Embryonic facial prominence (tissue), 1 donor: ENCODE data around the gene APBA2.

Source experiments
- DNase-seq: peaks from one replicate; pipeline ENCODE4 v3.0.0-alpha.2; 2016; ENCODE audit errors: extremely low spot score

The APBA2 gene

DNA sequence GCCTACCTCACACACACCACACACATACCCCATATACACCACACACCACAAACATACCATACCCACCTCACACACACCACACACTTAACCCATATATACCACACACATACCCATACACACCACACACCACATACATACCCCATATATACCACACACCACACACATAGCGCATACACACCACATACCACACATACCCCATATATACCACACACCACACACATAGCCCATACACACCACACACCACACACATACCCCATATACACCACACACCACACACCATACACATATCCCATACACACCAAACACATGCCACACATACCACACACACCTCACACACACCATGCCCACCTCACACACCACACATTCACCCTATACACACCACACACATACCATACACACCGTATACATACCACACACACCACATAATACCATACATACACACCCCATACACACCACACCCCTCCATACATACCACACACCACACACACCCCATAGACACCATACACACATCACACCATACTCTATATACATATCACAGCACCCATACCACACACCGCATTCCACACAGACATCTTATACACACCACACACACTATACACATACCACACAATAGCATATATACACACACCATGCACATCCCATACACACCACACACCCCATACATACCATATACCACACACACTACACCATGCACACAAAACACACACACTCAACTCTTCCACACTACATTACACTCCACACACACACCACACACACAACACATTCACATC lies 29.5 kb downstream of the APBA2 start:
- no peak for DNase-seq

DNA sequence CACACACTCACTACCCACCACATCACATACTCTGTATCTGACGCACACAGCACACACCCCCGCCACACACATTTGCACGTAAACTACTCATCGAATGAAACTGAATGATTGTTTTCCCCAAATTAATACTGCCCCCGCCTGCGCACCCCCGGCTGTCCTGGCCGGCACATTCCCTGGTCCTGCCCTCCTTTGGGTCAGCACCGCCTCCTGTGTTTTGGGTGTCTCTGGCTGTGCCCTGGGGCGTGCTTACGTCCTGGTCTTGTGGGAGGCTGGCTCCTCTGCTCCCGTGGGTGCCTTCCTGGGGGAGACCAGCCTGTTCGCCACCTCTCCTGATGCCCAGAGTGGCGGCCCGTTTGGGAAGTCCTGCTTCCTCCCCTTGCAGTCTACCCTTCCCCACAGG lies 30.2 kb downstream of the APBA2 start:
- DNase-seq: no peak

DNA sequence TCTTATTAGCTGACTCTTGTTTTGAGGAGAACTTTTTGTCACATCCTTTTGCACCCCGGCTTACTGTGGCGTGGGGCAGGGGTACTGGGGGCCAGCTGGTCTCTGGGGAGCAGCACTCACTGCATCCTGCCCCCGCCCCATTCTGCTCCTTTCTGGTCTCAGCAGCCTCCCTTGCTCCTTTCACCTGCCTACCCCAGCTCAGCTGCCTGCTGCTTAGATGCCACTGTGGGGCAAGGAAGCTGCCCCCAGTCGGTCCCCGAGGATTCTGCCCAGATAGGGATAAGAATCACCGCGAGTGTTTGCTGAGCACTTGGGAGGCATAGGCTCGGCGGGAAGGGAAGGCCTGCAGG lies 32.0 kb downstream of the APBA2 start:
- no peak for DNase-seq

DNA sequence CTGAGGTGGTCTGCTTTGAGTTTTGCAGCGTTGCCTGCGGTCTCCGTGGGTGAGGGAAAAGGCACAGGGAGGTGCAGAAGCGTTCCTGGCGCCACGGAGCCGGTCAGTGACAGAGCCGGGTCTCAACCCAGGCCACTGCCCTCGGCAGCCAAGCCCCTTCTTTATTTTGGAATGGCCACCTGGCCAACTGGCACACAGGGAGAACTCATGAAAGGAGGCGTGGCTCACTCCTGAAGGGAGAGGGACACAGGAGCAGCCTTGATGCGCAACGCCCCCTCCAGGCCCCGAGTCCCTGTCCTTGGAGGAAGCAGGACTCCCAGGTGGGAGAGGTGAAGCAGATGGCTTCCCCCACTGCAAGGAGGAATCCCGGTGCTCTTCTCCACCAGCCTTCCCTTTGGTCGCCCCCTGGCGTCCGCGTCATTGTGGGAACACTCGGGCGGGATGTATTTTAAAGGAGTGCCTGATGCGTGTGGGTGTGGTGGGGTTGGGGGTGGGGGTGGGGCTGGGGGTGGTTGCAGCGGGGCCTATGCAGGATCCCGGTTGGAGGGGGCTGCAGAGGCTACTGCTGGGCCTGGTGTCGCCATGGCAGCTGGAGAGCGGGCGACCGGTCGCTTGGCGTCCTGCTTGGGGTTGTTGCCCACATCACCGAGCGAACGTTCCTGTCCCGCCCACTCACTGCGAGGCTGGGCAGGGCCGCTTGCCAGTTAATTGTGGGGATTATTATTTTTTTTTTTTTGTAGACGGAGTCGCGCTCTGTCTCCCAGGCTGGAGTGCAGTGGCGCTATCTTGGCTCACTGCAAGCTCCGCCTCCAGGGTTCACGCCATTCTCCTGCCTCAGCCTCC lies 32.6 kb downstream of the APBA2 start:
- no peak for DNase-seq

DNA sequence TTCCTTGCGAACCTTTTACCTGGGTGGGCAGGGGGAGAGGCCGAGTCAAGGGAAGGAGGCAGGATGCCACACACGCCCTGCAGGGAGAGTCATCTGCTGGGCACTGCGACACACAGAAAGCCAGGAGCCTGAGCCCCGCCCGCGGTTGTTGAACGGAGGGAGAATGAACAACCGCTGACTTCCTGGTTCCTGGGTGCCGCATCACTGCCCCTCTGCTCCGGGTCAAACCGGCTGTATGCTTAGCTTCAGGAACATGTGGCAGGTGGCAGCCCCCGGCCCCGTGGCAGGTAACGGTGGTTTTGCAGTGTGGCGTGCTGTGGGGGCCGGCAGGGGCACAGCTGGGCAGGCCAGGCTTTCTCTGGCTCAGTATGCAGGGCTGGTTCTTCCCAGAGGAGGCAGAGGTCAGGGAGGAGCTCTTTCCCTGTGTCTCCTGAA lies 33.4 kb downstream of the APBA2 start:
- no peak for DNase-seq

DNA sequence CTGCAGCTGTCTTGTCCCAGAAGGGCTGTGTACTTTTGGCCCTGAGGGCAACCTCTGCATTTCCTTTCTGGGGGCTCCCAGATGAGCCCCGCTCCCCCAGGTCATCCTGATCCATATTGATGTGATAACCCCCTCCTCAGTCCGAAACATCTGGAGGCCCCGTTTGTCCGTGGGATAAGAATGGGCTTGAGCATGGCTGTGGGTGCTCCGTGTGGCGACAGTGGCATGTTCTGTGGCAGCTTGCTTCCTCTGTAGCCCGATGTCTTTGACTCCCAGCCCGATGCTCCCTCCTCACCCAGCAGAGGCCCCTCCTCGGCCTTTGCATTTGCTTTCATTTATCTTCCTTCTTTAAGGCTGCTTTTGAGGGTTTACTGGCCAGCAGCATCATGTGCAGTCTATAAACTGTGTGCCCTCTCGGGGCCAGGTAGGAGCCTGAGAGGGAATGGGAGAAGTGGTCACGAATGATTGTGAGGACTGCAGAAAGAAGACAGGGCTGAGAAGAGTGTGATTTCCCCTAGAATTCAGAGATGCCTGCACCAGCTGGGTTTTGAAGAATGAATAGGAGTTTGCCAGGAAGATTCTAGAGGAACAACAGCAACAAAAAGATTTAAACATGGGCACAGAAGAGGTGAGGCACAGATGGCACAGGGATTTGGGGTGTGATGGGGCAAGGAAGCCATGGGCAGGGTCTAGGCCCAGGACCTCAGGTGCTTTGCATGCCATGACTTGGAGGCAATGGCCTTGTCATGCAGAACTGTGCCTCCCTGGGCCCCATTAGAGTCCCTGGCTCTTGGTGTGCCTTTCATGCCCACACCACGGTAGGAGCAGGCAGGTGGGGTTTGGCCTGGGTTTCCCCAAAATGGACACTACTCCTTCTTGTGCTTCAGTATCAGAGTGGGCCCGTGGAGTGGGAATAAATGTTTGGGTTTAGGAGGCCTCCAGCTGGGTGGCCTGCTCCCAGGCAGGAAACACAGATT lies 34.2 kb downstream of the APBA2 start:
- no peak for DNase-seq

DNA sequence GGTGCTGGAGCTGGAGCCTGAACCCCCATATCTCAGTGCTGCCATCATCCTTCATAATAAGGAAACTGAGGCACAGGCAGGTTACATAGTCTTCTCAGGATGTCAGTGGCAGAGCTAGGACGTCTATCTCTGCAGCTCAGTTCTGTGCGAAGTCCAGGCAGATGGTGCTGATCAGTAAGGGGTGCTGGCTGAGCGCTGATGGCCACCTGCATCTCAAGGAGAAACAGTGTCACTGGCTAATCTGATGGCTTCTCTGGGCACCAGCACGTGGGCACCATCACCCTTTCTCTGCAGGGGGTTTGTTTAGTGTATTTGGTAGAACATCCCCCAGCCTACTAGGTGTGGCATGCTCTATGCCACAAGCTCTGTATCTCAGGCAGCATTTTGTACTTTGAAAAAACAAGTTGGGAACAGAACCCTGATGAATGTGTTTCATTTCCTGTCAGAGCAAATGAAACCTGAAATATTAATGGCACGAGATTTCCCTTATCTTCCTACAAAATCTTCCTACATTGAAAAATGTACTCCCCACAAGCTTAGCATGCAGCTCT lies 35.1 kb downstream of the APBA2 start:
- DNase-seq: no peak

DNA sequence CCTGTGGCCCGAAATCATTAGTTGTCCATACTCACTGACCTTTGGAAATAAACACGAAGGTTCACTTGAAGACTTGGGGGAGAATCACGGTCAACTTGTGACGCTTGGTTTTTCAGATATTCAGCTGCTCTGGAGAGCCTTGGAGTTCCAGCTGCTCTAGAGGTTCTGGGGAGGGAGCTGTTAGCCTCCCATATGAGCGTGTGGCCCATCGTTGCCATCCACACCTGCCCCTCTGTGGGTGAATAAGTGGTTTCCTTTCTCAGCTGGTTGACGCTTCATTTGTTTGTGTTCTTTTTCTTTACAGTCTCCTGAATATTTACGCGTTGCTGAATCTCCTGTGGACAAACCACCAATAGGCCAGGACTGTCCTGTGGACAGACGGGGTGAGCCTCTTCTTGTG lies 35.6 kb downstream of the APBA2 start:
- DNase-seq: no peak

DNA sequence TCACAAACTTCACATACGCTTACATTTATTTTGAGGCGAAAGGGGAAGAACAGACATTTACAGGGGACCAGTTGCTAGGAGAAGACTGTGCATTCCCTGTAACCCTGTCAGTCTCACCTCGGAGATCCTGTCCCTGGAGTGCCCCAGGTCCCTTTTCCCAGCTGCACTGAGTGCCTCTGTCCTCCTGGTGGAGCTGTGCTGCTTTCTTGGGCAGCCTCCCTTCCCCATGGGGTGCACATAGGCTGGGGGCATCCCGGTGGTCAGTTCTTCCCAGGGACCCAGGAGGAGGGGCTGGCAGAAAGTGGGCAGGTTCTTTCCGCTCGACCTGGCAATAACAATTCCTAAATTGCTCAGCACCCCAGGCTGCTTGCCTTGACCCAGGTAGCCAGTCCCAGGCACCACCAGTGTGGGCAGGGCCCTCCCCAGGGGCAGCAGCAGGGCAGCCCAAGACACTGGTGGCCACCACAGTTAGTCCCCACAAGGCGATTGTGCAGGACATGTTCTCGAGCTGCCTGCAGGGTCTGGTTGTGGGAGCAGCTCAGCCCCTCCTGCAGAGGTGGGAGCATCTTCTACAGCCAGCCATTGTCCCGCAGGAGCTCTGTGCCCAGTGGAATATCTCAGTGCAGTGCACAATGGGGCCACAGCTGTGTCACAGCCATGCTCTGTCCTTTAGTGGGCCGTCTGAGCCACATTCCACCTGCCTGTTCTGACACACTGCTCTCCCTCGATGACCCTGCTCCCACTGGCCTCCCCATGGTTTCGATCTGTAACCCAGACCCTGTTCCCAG lies 36.3 kb downstream of the APBA2 start:
- DNase-seq: no peak

DNA sequence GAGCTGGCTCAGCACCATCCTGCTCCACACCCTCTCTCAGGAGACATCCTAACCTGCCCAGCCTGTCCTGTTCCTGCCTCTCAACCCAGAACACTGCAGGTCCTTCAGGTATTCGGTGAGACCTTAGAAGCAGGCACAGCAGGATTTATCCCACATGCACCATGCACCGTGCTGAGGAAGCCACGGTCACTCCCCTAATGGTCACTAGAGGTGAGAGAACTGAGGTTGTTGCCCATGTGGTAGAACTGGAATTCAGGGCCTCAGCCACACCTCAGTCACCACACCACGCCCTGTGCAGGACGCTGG lies 36.9 kb downstream of the APBA2 start:
- no peak for DNase-seq

DNA sequence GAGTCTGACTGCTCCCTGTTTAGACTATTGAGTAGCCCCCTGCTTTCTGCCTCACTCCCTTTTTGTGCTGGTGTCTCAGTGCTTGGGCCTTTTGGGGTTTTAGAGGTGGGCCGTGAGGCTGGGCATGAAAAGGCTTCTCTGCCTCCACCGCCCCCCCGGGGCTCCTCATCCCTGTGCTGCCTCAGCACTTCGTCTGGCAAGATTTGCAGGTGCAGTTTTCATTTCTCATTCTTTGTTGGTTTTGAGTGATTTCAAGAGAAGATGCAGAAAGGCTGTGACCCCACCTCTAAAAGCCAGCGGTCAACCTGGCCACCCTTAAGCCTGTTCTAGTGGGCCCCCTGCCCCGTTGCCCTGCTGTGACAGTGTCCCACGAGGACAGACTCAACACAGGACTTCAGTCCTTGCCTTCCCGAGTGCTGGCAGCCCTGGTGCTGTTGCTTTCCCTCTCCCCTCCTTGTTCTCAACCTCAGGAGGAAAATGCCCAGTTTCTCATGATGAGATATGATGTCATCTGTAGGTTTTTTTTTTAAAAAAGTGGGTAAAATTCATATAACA lies 38.0 kb downstream of the APBA2 start:
- no peak for DNase-seq

DNA sequence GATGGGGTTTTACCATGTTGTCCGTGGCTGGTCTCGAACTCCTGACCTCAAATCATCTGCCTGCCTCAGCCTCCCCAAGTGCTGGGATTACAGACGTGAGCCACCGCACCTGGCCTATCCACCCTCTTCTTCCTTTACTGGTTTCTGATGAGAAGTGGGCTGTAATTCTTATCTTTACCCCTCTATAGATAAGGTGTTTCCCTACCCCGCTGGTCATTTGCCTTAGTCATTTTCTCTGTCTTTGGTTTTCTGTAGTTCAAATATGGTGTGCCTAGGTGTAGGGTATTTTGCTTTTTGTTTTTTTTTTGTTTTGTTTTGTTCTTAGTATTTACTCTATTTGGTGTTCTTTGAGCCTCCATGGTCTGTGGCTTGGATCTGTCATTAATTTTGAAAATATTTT lies 41.3 kb downstream of the APBA2 start:
- DNase-seq: no peak

DNA sequence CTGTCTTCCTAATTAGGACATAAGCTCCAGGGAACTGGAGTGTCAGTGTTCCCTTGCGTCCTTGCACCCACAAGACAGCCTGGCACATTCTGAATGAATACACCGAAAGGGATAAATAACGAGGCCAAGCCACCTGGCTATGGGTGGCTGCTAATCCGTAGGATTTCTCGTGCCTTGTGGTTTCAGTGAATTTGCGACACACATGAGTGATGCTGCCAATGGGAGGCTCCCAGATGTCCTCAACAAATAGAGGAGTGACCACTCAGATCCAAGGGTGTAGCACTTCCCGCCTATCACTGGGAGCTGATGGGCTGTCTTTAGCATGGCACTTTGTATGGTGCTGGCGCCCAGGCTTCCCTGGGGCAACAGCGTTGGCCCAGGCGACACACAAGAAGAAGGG lies 43.4 kb downstream of the APBA2 start:
- no peak for DNase-seq

DNA sequence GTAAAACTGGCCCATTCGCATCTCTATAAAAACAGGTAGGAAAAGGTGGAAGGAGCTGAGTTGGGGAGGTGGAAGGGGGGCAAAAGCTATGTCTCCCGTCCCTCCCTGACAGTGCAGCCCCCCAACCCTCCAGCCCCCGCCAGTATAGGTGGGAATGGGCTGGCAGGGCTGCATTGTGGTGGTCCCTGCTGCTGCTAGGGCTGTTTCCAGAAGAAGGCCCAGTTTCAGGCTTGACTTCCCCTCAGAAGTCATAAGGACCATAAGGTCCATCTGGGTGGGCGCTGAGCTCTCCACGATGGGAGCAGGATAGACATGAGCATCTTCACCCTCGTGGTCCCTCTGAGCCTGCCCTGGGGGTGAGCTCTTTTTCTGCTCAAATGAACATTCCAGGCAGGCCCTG lies 44.2 kb downstream of the APBA2 start:
- DNase-seq: no peak

DNA sequence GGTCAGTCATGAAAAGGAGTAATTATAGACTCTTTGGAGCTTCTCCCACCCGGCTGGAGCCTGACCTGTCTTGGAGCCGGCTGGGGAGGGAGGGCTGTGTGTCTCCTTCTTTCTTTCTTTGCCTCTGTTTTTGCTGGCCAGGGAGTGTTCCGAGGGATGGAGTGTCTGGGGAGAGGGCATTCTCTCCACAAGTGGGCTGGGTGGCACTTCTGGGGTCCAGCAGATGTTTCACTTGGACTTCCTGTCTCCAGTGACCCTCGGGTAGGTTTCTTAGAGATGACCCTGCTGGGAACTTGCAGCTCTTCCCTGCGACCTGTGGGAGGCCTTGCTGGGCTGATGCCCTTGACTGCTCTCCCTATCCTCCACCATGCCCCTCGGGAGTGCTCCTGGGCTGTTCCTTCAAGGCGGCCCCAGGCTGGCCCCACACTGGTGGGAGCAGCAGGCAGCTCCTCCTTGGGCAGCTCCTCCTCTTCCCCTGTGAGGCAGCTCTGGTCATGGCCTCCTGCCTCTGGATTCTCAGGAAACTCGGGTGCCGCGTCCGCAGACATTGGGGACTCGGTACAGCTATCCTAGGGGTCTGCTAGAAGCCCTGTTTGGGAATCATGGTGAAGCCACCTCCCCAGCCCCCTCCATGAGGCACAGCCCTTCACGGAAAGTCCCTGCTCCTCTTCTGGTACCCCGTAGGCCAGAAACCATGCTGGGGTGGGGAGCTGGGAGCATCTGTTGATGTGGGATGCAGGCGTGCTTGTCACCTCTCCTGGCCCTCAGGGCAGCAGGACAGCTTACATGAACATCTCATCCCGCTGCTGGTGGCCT lies 44.9 kb downstream of the APBA2 start:
- no peak for DNase-seq

DNA sequence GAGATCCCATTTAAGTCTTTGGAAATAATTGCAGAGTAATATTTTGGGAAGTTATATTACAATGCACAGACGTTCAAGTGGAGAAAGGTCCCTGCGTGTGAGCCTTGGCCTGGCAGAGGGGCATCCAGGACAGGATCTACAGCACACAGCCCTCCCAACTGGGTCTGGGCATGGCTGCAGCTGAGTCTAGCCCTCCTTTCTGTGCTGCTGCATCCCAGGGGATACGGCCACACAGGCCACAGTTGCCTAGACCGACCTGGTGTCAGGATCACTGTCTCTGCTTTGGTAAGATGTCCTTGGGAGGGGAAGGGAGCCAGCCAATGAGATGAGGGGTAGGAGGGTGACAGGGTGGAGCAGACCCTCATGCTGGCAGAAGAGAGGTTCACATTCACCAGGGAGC lies 46.1 kb downstream of the APBA2 start:
- no peak for DNase-seq

DNA sequence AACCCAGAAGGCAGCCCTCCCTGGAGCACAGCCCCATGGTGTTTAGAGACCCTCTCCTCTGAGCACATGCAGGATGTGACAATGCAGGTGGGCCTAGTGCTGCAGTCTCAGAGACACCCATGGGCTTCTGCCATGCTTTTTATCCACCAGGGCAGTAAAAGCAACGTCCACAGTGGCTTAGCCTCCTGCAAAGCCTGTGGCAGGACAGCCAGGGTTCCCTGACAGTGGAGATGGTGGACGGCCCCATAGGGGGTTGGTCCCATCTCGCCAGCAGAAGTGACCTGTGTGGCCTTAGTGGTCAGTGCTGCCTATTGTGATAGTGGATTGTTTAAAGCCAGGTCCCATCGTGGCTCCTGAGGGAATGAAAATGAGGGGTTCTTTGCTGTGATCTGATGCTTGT lies 46.6 kb downstream of the APBA2 start:
- no peak for DNase-seq

DNA sequence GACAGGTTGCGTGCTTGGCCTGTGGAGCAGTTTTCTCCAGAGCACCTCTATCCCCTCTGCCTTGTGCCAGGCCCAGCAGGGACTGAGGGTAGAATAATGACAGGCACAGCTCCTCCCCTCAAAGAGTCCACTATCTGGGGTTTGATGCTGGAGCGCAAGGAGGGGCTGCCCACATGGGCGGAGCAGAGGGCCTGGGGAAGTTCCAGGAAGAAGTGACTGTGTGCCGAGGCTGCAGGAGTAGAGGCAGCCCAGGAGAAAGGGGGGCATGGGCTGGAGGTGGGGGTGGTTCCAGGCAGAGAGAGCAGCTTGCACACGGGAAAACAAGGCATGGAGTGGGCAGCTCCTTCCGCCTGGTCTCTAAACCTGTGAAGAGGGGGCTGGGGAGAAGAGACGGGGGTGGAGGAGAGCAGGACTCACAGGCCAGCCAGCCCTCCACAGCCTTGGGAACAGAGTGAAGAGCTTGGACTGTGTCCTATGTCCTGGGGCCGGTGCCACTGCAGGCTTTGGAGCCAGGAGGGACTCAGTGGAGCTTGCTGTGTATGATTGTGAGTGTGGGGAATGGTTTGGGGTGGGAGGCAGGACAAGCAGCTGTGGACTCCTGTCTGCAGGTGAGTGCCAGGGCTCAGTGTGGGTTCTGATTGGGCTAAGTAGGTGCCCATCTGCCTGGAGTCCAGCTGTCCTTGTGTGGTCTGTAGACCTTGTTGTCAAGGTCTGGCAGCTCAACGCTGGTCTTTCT lies 48.1 kb downstream of the APBA2 start:
- DNase-seq: no peak

DNA sequence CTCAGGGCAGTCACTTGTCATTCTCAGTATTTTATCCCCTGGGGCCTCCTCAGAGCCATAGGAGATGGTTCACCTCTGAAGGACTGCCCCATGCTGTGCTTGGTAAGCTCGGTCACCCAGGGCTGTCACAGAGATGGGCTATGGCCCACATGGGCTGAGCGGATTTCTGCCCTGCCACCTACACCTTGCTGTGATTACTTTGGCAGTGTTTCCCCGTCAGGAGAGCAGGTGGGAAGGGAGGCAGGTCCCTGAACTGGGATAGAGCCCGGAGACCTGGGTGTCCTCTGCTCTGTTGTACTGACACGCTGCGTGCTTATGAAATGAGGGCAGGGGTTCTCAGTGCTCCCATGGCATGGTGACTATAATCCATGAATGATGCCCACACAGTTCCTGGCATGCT lies 48.9 kb downstream of the APBA2 start:
- DNase-seq: no peak
